NT2/D1 (cell line): ENCODE results near the gene LASP1NB.

Experiments used
- DNase-seq: peaks from one replicate; pipeline ENCODE4 v3.0.0-alpha.2; 2011; ENCODE audit warnings: low read depth, low spot score
- H3K27me3 ChIP-seq: 2 replicates; pipeline ENCODE4 v1.6.0; 2011; ENCODE audit warnings: mild to moderate bottlenecking; ENCODE audit not compliant: insufficient read length, insufficient read depth
- H3K36me3 ChIP-seq: 2 replicates; pipeline ENCODE4 v1.6.1; 2011; ENCODE audit warnings: mild to moderate bottlenecking, low read length, mixed read lengths; ENCODE audit not compliant: insufficient read depth, insufficient read length
- H3K4me1 ChIP-seq: 2 replicates; pipeline ENCODE4 v1.5.1; 2011; ENCODE audit not compliant: insufficient read depth, insufficient read length
- H3K4me3 ChIP-seq: 2 replicates; pipeline ENCODE4 v1.5.1; 2011; ENCODE audit warnings: low read depth; ENCODE audit not compliant: insufficient read length
- H3K9ac ChIP-seq: 2 replicates; pipeline ENCODE4 v1.6.0; 2011; ENCODE audit warnings: low read depth; ENCODE audit not compliant: insufficient read length
- H3K9me3 ChIP-seq: 2 replicates; pipeline ENCODE4 v1.5.1; 2011; ENCODE audit warnings: mild to moderate bottlenecking, low read length; ENCODE audit not compliant: insufficient read depth
- SUZ12 ChIP-seq: IDR thresholded peaks from 2 replicates; pipeline ENCODE4 v1.6.1; 2011; ENCODE audit not compliant: insufficient read length, insufficient read depth; ENCODE audit errors: extremely low read depth
- YY1 ChIP-seq: IDR thresholded peaks from 2 replicates; pipeline ENCODE4 v1.6.1; 2011; ENCODE audit not compliant: insufficient read length, insufficient read depth
- ZNF274 ChIP-seq: IDR thresholded peaks from 2 replicates; pipeline ENCODE4 v1.6.1; 2011; ENCODE audit warnings: mild to moderate bottlenecking, low read depth, low read length

Gene LASP1NB

DNA sequence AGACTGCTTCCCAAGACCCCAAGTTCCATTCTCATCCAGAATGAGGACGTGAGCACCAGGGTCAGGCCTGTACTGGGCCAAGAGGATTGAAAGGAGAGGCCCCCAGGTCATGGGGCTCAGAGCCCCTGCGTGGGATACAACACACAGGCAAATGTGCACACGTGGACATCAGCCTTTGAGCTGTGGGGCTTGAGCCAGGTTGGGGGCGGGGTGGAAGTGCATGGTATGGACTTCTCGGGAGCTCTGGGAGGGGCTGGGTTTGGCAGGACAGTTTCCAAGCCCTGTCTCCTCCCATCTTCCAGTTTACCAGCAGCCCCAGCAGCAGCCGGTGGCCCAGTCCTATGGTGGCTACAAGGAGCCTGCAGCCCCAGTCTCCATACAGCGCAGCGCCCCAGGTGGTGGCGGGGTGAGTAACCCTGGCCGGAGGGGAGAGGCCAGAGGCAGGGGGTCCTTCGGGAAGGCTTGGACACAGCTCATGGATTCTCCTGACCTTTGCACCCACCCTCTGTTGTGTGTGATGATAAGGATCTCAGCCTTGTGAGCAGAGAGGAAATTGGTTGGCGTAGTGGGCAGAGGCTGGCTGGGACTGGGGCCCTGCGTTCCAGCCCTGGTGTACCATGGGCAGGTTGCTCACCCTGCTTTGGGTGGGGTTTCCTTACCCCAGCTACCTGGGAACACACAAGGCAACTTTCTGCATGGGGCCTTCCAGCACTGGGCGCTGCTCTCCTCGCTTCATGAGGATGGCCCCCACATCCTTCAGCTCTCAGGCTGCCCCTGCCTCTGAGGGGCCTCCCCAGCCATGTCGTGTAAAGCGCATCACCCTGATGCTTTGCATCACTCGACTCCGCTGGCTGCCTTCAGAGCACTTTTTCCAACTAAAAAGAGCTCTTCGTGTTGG, 10.4 kb upstream of the LASP1NB start:
- H3K4me1 ChIP-seq: peaks cover 8% of the 10 kb centered on the region
- TF ChIP-seq ZNF274: no peak
- TF ChIP-seq YY1: no peak
- no peak for TF ChIP-seq SUZ12
- no peak overlapping the region for H3K9ac ChIP-seq
- DNase-seq: no peak
- no peak overlapping the region for H3K4me3 ChIP-seq
- no peaks in the 10 kb centered on the region for H3K9me3 ChIP-seq
- H3K36me3 ChIP-seq: peaks cover 92% of the 10 kb centered on the region
- no peaks in the 10 kb centered on the region for H3K27me3 ChIP-seq

DNA sequence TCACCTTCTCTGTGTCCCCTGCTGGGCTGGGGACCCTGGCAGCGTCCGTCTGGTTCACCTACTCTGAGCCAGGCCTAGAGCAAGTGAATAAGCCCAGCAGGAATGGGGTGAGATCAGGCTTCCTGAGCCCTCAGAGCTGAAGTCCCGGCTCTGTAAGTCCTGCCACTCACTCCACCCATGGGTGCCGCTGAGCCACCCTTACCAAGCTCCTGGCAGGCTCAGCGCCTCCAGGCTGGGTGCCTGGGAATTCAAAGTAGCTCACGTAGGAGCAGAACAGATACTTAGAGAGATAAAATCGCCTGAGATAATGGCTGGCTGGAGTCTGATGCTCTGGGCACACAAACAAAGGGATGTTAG, 9.8 kb upstream of the LASP1NB start:
- TF ChIP-seq ZNF274 (no peak), YY1 (no peak), SUZ12 (no peak)
- DNase-seq: no peak
- peaks cover 8% of the 10 kb centered on the region for H3K4me1 ChIP-seq
- H3K27me3 ChIP-seq: no peaks in the 10 kb centered on the region
- H3K9ac ChIP-seq: no peak overlapping the region
- no peaks in the 10 kb centered on the region for H3K9me3 ChIP-seq
- peaks cover 92% of the 10 kb centered on the region for H3K36me3 ChIP-seq
- no peak overlapping the region for H3K4me3 ChIP-seq

DNA sequence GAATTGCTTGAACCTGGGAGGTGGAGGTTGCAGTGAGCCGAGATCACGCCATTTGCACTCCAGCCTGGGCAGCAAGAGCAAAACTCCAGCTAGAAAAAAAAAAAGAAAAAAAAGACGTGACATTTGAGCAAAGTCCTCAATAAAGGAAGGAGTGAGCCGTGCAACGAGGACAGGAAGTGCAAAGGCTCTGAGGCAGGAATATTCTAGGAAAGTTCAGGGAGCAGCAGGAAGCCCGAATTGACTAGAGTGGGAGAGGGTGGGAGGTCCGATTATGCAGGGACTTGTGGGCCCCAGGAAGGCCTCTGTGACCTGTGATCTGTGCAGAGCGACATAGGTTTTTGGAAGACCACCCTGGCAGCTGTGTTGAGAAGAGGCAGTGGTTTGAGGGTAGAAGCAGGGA, 8.6 kb upstream of the LASP1NB start:
- Histone ChIP-seq H3K9me3 (no peaks in the 10 kb centered on the region), H3K9ac (no peak overlapping the region), H3K36me3 (peaks cover 84% of the 10 kb centered on the region), H3K4me1 (peaks cover 10% of the 10 kb centered on the region), H3K27me3 (no peaks in the 10 kb centered on the region), H3K4me3 (no peak overlapping the region)
- TF ChIP-seq ZNF274 (no peak), SUZ12 (no peak), YY1 (no peak)
- no peak for DNase-seq

DNA sequence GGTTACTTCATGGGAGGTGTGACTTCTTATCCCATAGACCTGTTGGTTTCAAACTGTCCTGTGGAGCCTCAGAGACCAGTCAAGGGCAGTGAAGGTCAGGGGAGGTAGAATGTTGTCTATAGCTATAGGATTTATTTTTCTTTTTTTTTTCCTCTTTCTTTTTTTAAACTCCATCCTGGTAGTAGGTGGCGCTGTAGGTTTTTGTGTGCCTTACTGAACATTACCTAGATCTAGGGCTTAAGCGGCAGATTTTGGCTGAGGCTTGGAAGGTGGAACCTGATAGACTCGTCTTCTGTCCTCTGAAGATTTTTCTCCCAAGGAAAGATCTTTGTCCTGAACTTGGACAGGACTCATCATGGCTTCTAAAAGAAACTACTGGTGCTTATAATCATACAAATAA, 8.2 kb upstream of the LASP1NB start:
- H3K27me3 ChIP-seq: no peaks in the 10 kb centered on the region
- no peak overlapping the region for H3K4me3 ChIP-seq
- DNase-seq: no peak
- no peak overlapping the region for H3K9ac ChIP-seq
- H3K4me1 ChIP-seq: peaks cover 15% of the 10 kb centered on the region
- TF ChIP-seq ZNF274 (no peak), SUZ12 (no peak), YY1 (no peak)
- H3K36me3 ChIP-seq: peaks cover 79% of the 10 kb centered on the region
- no peaks in the 10 kb centered on the region for H3K9me3 ChIP-seq

DNA sequence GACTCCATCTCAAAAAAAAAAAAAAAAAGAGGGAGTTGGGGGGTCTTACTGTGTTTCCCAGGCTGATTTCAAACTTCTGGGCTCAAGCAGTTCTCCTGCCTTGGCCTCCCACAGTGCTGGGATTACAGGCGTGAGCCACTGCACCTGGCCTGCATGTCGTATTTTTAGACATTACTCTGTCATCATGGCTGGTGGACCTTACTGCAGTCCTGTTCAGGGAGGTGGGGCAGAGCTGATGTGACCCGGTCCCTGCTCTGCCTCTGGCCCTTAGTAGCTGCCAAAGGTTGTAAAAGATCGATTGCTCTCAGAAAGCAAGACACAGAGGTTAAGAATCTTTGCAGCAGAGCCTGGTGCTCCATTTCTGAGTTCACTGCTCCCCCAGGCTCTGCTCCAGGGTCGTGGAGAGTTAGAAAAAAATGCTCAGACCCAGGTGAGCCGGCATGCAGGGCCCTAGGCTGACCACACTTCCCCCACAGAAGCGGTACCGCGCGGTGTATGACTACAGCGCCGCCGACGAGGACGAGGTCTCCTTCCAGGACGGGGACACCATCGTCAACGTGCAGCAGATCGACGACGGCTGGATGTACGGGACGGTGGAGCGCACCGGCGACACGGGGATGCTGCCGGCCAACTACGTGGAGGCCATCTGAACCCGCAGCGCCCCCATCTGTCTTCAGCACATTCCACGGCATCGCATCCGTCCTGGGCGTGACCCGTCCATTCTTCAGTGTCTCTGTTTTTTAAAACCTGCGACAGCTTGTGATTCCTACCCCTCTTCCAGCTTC, 7.1 kb upstream of the LASP1NB start:
- no peak overlapping the region for H3K9ac ChIP-seq
- no peaks in the 10 kb centered on the region for H3K9me3 ChIP-seq
- no peaks in the 10 kb centered on the region for H3K27me3 ChIP-seq
- H3K4me3 ChIP-seq: no peak overlapping the region
- H3K36me3 ChIP-seq: peaks cover 69% of the 10 kb centered on the region
- no peak for DNase-seq
- peaks cover 14% of the 10 kb centered on the region for H3K4me1 ChIP-seq
- no peak for TF ChIP-seq YY1
- TF ChIP-seq ZNF274: no peak

DNA sequence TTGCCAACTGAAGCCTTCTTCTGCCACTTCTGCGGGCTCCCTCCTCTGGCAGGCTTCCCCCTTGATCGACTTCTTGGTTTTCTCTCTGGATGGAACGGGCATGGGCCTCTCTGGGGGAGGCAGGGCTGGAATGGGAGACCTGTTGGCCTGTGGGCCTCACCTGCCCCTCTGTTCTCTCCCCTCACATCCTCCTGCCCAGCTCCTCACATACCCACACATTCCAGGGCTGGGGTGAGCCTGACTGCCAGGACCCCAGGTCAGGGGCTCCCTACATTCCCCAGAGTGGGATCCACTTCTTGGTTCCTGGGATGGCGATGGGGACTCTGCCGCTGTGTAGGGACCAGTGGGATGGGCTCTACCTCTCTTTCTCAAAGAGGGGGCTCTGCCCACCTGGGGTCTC, 6.5 kb upstream of the LASP1NB start:
- no peak for DNase-seq
- H3K9me3 ChIP-seq: no peaks in the 10 kb centered on the region
- H3K36me3 ChIP-seq: peaks cover 65% of the 10 kb centered on the region
- H3K9ac ChIP-seq: no peak overlapping the region
- H3K4me1 ChIP-seq: peaks cover 14% of the 10 kb centered on the region
- no peaks in the 10 kb centered on the region for H3K27me3 ChIP-seq
- TF ChIP-seq ZNF274 (no peak), YY1 (no peak), SUZ12 (no peak)
- no peak overlapping the region for H3K4me3 ChIP-seq
